HepG2 (cell line): ENCODE data around the gene TTYH1. TPM values are rescaled to one million over a fixed set of nuclear protein-coding genes. Genes with fewer than 3 reads are reported as not detected.

ENCODE experiments used
- CHD2 ChIP-seq: IDR thresholded peaks from 2 replicates; pipeline ENCODE4 v1.6.1; 2011; ENCODE audit warnings: low read depth, low read length, improper control_type of control experiment
- DMAP1 ChIP-seq: IDR thresholded peaks from 2 replicates; pipeline ENCODE4 v1.6.1; 2016
- HNF1A ChIP-seq, 2 experiments: sonication (generic) in 1 of 2; formaldehyde crosslinking in 1 of 2; IDR thresholded peaks; 2 replicates each; pipeline versions ENCODE4 v1.4.0 to v1.6.1; 2016 to 2020; ENCODE audit warnings: borderline replicate concordance in 1 of 2, low read depth in 1 of 2, mild to moderate bottlenecking in 1 of 2, missing genetic modification reagents in 1 of 2
- HOXD1 ChIP-seq: sonication (generic); formaldehyde crosslinking; IDR thresholded peaks from 2 replicates; pipeline ENCODE4 v1.5.0; 2020; ENCODE audit warnings: missing genetic modification reagents
- KMT2B ChIP-seq: IDR thresholded peaks from 2 replicates; pipeline ENCODE4 v1.6.1; 2016; ENCODE audit warnings: missing genetic modification reagents, missing compliant biosample characterization
- MAZ ChIP-seq, 2 experiments: sonication (generic) in 1 of 2; formaldehyde crosslinking in 1 of 2; IDR thresholded peaks; 2 replicates each; pipeline versions ENCODE4 v1.5.0 to v1.6.1; 2012 to 2020; ENCODE audit warnings: low read depth in 2 of 2, mild to moderate bottlenecking in 2 of 2, borderline replicate concordance in 1 of 2, improper control_type of control experiment in 1 of 2, low read length in 1 of 2, missing genetic modification reagents in 1 of 2, moderate library complexity in 1 of 2
- NPAS2 ChIP-seq: sonication (generic); formaldehyde crosslinking; IDR thresholded peaks from 2 replicates; pipeline ENCODE4 v1.8.0; 2022; ENCODE audit warnings: mild to moderate bottlenecking, missing genetic modification reagents, borderline replicate concordance
- PHF21A ChIP-seq: sonication (generic); formaldehyde crosslinking; IDR thresholded peaks from 2 replicates; pipeline ENCODE4 v1.5.0; 2020; ENCODE audit warnings: mild to moderate bottlenecking, missing genetic modification reagents
- RFX5 ChIP-seq: IDR thresholded peaks from 2 replicates; pipeline ENCODE4 v1.6.1; 2011; ENCODE audit warnings: low read depth, low read length, improper control_type of control experiment
- RXRA ChIP-seq: sonication (generic); formaldehyde crosslinking; IDR thresholded peaks from 2 replicates; pipeline ENCODE4 v1.5.1; 2020; ENCODE audit warnings: missing genetic modification reagents
- SCMH1 ChIP-seq: sonication (generic); formaldehyde crosslinking; IDR thresholded peaks from 2 replicates; pipeline ENCODE4 v1.9.0; 2021; ENCODE audit warnings: missing genetic modification reagents, mild to moderate bottlenecking, borderline replicate concordance
- SOX13 ChIP-seq, 3 experiments: fragments of 450-650 bp in 1 of 3; sonication (generic) in 1 of 3; formaldehyde crosslinking in 1 of 3; IDR thresholded peaks in 2 of 3; conservative IDR thresholded peaks in 1 of 3; 2 replicates each; pipeline versions ENCODE4 v1.5.0 to v1.6.1; 2016 to 2020; ENCODE audit warnings: antibody characterized with exemption in 1 of 3, mild to moderate bottlenecking in 1 of 3, missing compliant biosample characterization in 1 of 3, missing genetic modification reagents in 1 of 3, moderate library complexity in 1 of 3
- SP1 ChIP-seq, 2 experiments: fragments of 450-650 bp in 1 of 2; sonication (generic) in 1 of 2; formaldehyde crosslinking in 1 of 2; IDR thresholded peaks; 2 replicates each; pipeline versions ENCODE4 v1.4.0 to v1.6.1; 2016 to 2020; ENCODE audit warnings: missing genetic modification reagents in 1 of 2
- SSRP1 ChIP-seq: IDR thresholded peaks from 2 replicates; pipeline ENCODE4 v1.6.1; 2016; ENCODE audit warnings: control low read depth
- TEAD3 ChIP-seq: optimal IDR thresholded peaks from 2 replicates; pipeline ENCODE3; 2016; ENCODE audit warnings: borderline replicate concordance
- ZFP90 ChIP-seq: sonication (generic); formaldehyde crosslinking; IDR thresholded peaks from 2 replicates; pipeline ENCODE4 v1.8.0; 2022; ENCODE audit warnings: missing genetic modification reagents, mild to moderate bottlenecking, inconsistent platforms, borderline replicate concordance
- ZFP91 ChIP-seq: sonication (generic); formaldehyde crosslinking; IDR thresholded peaks from 2 replicates; pipeline ENCODE4 v1.9.0; 2022; ENCODE audit warnings: missing genetic modification reagents, mild to moderate bottlenecking, borderline replicate concordance
- ZGPAT ChIP-seq: IDR thresholded peaks from 2 replicates; pipeline ENCODE4 v1.6.1; 2016; ENCODE audit warnings: mild to moderate bottlenecking
- ZNF264 ChIP-seq: sonication (generic); formaldehyde crosslinking; IDR thresholded peaks from 2 replicates; pipeline ENCODE4 v1.4.0; 2020; ENCODE audit warnings: missing genetic modification reagents
- ZNF451 ChIP-seq: sonication (generic); formaldehyde crosslinking; IDR thresholded peaks from 2 replicates; pipeline ENCODE4 v1.5.0; 2020; ENCODE audit warnings: mild to moderate bottlenecking, missing genetic modification reagents
- ZNF549 ChIP-seq: sonication (generic); formaldehyde crosslinking; IDR thresholded peaks from 2 replicates; pipeline ENCODE4 v1.5.0; 2020; ENCODE audit warnings: missing genetic modification reagents
- polyA plus RNA-seq, 8 experiments: library from polyadenylated mRNA; depleted of rRNA in 3 of 8; stranded (reverse) in 7 of 8; unstranded in 1 of 8; fragments of >200 nt; fragmentation: Illumina TruSeq in 4 of 8; extraction: Trizol in 4 of 8; gene quantifications; 2 replicates each; pipeline versions ENCODE4 v1.2.1 to v1.2.3, GENCODE V29; 2011 to 2016; ENCODE audit warnings: low read depth in 4 of 8, missing spikeins in 1 of 8, mixed read lengths in 1 of 8; ENCODE audit not compliant: insufficient read depth in 1 of 8
- total RNA-seq, 5 experiments: library from RNA; depleted of rRNA; stranded (reverse); fragments of >200 nt; fragmentation: Illumina TruSeq; extraction: Trizol; gene quantifications; 2 replicates each; pipeline ENCODE4 v1.2.3, GENCODE V29; 2016; ENCODE audit warnings: low read depth in 1 of 5

TTYH1 gene
- total and polyA plus RNA-seq, 2 of the 13 experiments (the other 11 are each of a cell fraction or from before 2014, with no cell fraction given) = 6.9 to 19.9 TPM

GRCh38 chr19:54420383-54421168, 5.3 kb downstream of the TTYH1 start (continued):
- peak; percentile 74; the same call in 1 of the 2 replicates for TF ChIP-seq SOX13 (IDR thresholded peaks at IDR 0.05)
- peak in 1 of 2 experiments; percentile 96; a peak in 2 of 4 replicates for TF ChIP-seq SOX13 (CRISPR knock-in tag; conservative IDR thresholded peaks at IDR 0.05 in 1 of 2, IDR thresholded peaks at IDR 0.05 in 1 of 2)
- no peak; the same call in 1 of the 2 replicates for TF ChIP-seq SSRP1 (CRISPR knock-in tag)
- peak; percentile 72 for TF ChIP-seq CHD2
- no peak for TF ChIP-seq SCMH1 (CRISPR knock-in tag)
- peak; percentile 41 for TF ChIP-seq TEAD3 (CRISPR knock-in tag)
- TF ChIP-seq HNF1A (IDR thresholded peaks at IDR 0.05; ENCODE audit: low read depth) = no peak
- peak; percentile 70; the same call in 1 of the 2 replicates for TF ChIP-seq HNF1A (CRISPR knock-in tag; IDR thresholded peaks at IDR 0.05; ENCODE audit: borderline replicate concordance)
- TF ChIP-seq ZFP90 (CRISPR knock-in tag) = peak; percentile 45; the same call in 1 of the 2 replicates
- 0 out of 2 replicates have a peak, but pooled peaks have one; percentile 13 for TF ChIP-seq ZNF264 (CRISPR knock-in tag)
- no peak for TF ChIP-seq HOXD1 (CRISPR knock-in tag)
- peak; percentile 71 for TF ChIP-seq MAZ (IDR thresholded peaks at IDR 0.05; ENCODE audit: borderline replicate concordance, low read depth, low read length)
- TF ChIP-seq MAZ (CRISPR knock-in tag; IDR thresholded peaks at IDR 0.05; ENCODE audit: low read depth) = peak; percentile 72
- TF ChIP-seq PHF21A (CRISPR knock-in tag) = peak; percentile 85
- TF ChIP-seq ZGPAT (CRISPR knock-in tag) = peak; percentile 31; the same call in 1 of the 2 replicates
- no peak for TF ChIP-seq NPAS2
- TF ChIP-seq ZNF451 = no peak
- TF ChIP-seq RXRA (CRISPR knock-in tag) = peak; percentile 49
- TF ChIP-seq KMT2B (CRISPR knock-in tag) = no peak
- TF ChIP-seq DMAP1 (CRISPR knock-in tag) = 0 out of 2 replicates have a peak, but pooled peaks have one; percentile 30
- TF ChIP-seq RFX5 = no peak
- TF ChIP-seq ZNF549 (CRISPR knock-in tag) = no peak
- no peak for TF ChIP-seq SP1 (IDR thresholded peaks at IDR 0.05)
- peak; percentile 47; the same call in 1 of the 2 replicates for TF ChIP-seq SP1 (CRISPR knock-in tag; IDR thresholded peaks at IDR 0.05)
- TF ChIP-seq ZFP91 (CRISPR knock-in tag) = peak; percentile 72; the same call in 1 of the 2 replicates
